ENCODE measurements around the gene TEX11. TPM values are rescaled to one million over a fixed set of nuclear protein-coding genes. Genes with fewer than 3 reads are reported as not detected.

The TEX11 gene
- total RNA-seq, 4 donors from 2014 or later = not detected

DNA sequence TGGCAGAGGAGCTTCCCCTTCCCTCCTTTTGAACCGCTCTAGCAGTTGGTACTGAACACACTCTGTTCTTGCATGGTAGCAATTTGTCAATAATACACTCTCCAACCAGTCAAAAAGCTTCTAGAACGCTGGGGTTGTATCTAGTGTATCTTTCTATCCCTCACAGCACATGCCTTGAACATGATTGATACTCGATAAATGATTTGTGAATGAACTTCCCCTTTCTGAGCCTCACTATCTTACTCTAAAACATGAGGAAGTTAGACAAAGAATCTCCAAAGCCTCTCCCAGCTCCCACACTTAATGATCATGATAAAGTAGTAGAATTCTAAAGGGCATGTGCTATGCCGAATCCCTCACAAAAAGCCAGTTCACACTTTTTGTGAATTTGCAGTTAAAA, 399.4 kb downstream of the TEX11 start:
- Histone ChIP-seq H3K36me3 (peaks cover 0 to 5% (median 0%) of the 10 kb centered on the region in 3 donors), H3K4me1 (no peaks in the 10 kb centered on the region), H3K9me3 (no peaks in the 10 kb centered on the region), H3K27me3 (peaks cover 0 to 4% of the 10 kb centered on the region in 2 donors), H3K27ac (no peak overlapping the region), H3K4me3 (no peak overlapping the region)
- TF ChIP-seq EP300 (IDR thresholded peaks at IDR 0.05) (no peak), POLR2A (IDR thresholded peaks at IDR 0.05) (no peak)
- TF ChIP-seq, protein P1, sequence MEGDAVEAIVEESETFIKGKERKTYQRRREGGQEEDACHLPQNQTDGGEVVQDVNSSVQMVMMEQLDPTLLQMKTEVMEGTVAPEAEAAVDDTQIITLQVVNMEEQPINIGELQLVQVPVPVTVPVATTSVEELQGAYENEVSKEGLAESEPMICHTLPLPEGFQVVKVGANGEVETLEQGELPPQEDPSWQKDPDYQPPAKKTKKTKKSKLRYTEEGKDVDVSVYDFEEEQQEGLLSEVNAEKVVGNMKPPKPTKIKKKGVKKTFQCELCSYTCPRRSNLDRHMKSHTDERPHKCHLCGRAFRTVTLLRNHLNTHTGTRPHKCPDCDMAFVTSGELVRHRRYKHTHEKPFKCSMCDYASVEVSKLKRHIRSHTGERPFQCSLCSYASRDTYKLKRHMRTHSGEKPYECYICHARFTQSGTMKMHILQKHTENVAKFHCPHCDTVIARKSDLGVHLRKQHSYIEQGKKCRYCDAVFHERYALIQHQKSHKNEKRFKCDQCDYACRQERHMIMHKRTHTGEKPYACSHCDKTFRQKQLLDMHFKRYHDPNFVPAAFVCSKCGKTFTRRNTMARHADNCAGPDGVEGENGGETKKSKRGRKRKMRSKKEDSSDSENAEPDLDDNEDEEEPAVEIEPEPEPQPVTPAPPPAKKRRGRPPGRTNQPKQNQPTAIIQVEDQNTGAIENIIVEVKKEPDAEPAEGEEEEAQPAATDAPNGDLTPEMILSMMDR (IDR thresholded peaks at IDR 0.05) = no peak
- 68 to 78% methylated on average over 4 of the region's 4 CpGs for WGBS, 2 donors
- DNase-seq (ENCODE audit: low spot score in 2 of 2) = no peak

DNA sequence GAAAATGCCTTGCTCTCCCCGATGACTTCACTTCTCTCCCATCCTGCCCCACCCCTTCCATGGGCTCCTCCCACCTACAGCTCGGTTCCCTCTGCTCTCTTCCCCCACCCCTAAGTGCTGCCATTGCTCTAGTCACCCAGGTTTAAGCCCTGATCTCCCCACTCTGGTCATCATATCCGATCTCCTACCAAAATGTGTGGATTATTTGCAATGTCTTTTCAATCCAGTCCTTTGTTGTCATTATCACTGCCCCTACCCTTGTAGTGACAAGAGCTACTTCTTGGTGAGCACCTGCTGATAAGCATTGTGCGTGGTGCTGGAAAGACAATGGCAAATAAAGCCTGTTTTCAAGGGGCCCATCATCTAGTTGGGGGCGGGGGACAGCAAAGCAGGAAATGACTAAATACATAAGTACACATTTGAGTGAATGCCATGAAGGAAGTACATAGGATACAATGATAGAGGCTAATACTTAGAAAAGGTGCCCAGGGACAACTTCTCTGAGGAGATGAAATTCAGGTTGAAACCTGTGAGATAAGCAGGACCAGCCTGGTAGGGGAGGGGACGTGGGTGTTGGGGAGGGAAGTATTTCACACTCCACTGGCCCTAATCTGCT, 400.1 kb downstream of the TEX11 start:
- peaks cover 0 to 11% (median 0%) of the 10 kb centered on the region in 3 donors for H3K36me3 ChIP-seq
- H3K4me3 ChIP-seq = no peak overlapping the region
- no peak for TF ChIP-seq EP300 (IDR thresholded peaks at IDR 0.05)
- TF ChIP-seq POLR2A (IDR thresholded peaks at IDR 0.05) = no peak
- TF ChIP-seq, protein P1 (IDR thresholded peaks at IDR 0.05) = no peak
- H3K9me3 ChIP-seq = no peaks in the 10 kb centered on the region
- no peaks in the 10 kb centered on the region for H3K4me1 ChIP-seq
- H3K27ac ChIP-seq = no peak overlapping the region
- H3K27me3 ChIP-seq = peaks cover 0 to 4% of the 10 kb centered on the region in 2 donors
- WGBS, 2 donors = 38 to 53% methylated on average over 6 of the region's 6 CpGs
- DNase-seq (ENCODE audit: low spot score in 2 of 2) = no peak

DNA sequence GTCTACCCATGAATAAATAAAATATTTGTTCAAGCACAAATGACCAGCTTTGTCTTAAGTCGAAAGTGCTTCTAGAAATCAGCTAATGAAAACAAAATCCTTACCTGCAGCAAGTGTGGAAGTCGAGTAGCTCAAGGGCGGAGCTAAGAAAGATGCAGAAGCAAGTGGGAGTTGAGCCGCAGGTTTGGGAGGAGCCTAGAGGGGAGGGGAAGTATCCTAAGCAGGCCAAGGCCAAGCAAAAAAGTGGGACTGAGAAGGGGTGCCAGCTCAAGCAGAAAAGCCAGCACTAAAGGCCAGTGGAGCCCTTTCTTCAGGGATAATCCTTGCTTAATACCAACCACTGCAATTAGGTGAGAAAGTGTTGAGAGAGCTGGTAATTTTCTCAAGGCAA, 403.1 kb downstream of the TEX11 start:
- DNase-seq (ENCODE audit: low spot score in 2 of 2) = no peak
- H3K4me1 ChIP-seq = no peaks in the 10 kb centered on the region
- no peaks in the 10 kb centered on the region for H3K27me3 ChIP-seq
- no peak overlapping the region for H3K27ac ChIP-seq
- H3K4me3 ChIP-seq = no peak overlapping the region
- peaks cover 0 to 24% (median 0%) of the 10 kb centered on the region in 3 donors for H3K36me3 ChIP-seq
- 45 to 64% methylated on average over 4 of the region's 4 CpGs for WGBS, 2 donors
- TF ChIP-seq, protein P1 (IDR thresholded peaks at IDR 0.05) = no peak
- TF ChIP-seq POLR2A (IDR thresholded peaks at IDR 0.05) = no peak
- TF ChIP-seq EP300 (IDR thresholded peaks at IDR 0.05) = no peak
- H3K9me3 ChIP-seq = no peaks in the 10 kb centered on the region

DNA sequence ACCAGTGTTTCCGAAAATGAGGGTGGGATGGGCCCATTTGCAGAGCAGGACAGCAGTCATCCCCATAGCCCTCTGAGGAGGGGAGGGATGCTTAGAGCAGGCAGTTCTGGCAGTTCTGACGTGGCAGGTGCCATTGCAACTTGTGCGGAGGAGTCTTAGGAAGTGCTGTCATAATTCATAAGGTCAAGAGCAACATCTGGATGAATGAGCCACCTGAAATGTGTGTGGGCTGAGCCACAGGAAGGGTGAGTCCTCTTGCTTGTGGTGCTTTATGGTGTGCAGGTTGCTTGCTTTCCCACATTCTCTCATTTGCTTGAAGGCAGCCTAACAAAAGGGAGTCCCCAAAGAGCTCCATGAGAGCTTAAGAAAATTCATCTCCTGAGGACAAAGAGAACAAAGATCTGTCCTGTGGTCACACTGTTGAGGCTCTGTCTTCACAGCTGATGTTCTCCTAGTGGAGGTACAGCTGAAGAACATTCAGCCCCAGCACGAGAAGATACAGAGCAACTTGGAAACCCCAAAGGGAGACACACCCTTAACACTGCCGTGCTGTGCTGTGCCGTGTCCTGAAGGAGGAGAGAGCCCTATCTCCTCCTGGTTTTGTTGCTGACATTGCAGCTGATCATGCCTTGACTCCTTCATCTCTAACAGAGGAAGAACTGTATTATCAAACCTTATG, 403.6 kb downstream of the TEX11 start:
- Histone ChIP-seq H3K36me3 (peaks cover 0 to 29% (median 0%) of the 10 kb centered on the region in 3 donors), H3K4me1 (no peaks in the 10 kb centered on the region), H3K27me3 (no peaks in the 10 kb centered on the region), H3K27ac (no peak overlapping the region), H3K9me3 (no peaks in the 10 kb centered on the region), H3K4me3 (no peak overlapping the region)
- TF ChIP-seq EP300 (IDR thresholded peaks at IDR 0.05) (no peak), POLR2A (IDR thresholded peaks at IDR 0.05) (no peak)
- TF ChIP-seq, protein P1 (IDR thresholded peaks at IDR 0.05) = no peak
- DNase-seq (ENCODE audit: low spot score in 2 of 2) = no peak
- WGBS, 2 donors = 74% methylated on average over 6 of the region's 6 CpGs

DNA sequence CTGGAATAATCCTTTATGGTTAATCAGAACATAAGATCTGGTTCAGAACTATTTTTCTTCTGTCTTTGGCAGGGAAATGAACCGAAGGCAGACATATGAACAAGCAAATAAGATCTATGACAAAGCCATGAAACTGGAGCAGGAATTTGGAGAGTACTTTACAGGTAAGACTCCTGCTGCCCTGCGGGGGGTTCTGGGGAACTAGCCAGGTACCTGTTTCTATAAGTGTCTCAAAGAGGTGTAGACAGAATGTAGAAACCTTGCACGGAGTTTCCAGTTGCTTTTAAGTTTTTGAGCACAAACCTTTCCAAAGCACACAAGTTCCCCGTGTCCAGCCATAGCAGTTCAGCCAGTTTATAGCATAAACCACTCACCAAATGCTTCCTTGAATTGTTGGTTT, 407.7 kb downstream of the TEX11 start:
- Histone ChIP-seq H3K4me3 (no peak overlapping the region), H3K27me3 (peaks cover 0 to 11% of the 10 kb centered on the region in 2 donors), H3K27ac (no peak overlapping the region), H3K36me3 (peaks cover 0 to 43% (median 0%) of the 10 kb centered on the region in 3 donors), H3K9me3 (no peaks in the 10 kb centered on the region), H3K4me1 (no peaks in the 10 kb centered on the region)
- WGBS, 2 donors = 87 to 94% methylated on average over 4 of the region's 4 CpGs
- TF ChIP-seq POLR2A (IDR thresholded peaks at IDR 0.05) (no peak), EP300 (IDR thresholded peaks at IDR 0.05) (no peak)
- TF ChIP-seq, protein P1 (IDR thresholded peaks at IDR 0.05) = no peak
- DNase-seq (ENCODE audit: low spot score in 2 of 2) = no peak
